Activated T-cell treated with anti-CD3 and anti-CD28 coated beads, Interleukin-2, amount 50 U/mL, for 4 hours (primary cell): ENCODE results near the gene CFAP58. TPM values are rescaled to one million over a fixed set of nuclear protein-coding genes. Genes with fewer than 3 reads are reported as not detected.
"Not testable (repeated sequence)": the region's sequence is repeated elsewhere in the genome, so short reads cannot be mapped to it uniquely, and the experiment has no call there.

Experiments
- ATAC-seq, 2 donors: fragments of 200-7000 bp; cut with Tn5 transposase; one replicate each; pipeline ENCODE4 v1.10.0; 2021
- DNase-seq: peaks from one replicate; pipeline ENCODE4 v3.0.0-alpha.2; 2020
- H3K27me3 Mint-ChIP-seq: one replicate; pipeline ENCODE4 v1.8.0; 2021; ENCODE audit warnings: low read depth, mixed read lengths
- H3K36me3 Mint-ChIP-seq: one replicate; pipeline ENCODE4 v1.8.0; 2022; ENCODE audit warnings: mixed read lengths; ENCODE audit not compliant: insufficient read depth
- H3K4me1 Mint-ChIP-seq: one replicate; pipeline ENCODE4 v1.8.0; 2021; ENCODE audit warnings: low read depth, mixed read lengths
- H3K4me3 Mint-ChIP-seq: one replicate; pipeline ENCODE4 v1.8.0; 2021; ENCODE audit warnings: mild to moderate bottlenecking, moderate library complexity, mixed read lengths
- H3K9me3 Mint-ChIP-seq: one replicate; pipeline ENCODE4 v1.8.0; 2021; ENCODE audit warnings: mixed read lengths
- total RNA-seq, 3 donors: library from RNA; stranded (reverse); gene quantifications; one replicate each; pipeline ENCODE4 v1.2.1, GENCODE V29; 2021

Gene CFAP58
- total RNA-seq, 3 donors from 2014 or later: not detected

GRCh38 chr10:104435822-104436221 lies 82.2 kb downstream of the CFAP58 start:
- Mint-ChIP-seq H3K36me3 (no peaks in the 10 kb centered on the region), H3K4me1 (no peaks in the 10 kb centered on the region), H3K9me3 (no peaks in the 10 kb centered on the region), H3K4me3 (no peak overlapping the region), H3K27me3 (peaks cover 14% of the 10 kb centered on the region)
- ATAC-seq: no peak
- no peak for DNase-seq

DNA sequence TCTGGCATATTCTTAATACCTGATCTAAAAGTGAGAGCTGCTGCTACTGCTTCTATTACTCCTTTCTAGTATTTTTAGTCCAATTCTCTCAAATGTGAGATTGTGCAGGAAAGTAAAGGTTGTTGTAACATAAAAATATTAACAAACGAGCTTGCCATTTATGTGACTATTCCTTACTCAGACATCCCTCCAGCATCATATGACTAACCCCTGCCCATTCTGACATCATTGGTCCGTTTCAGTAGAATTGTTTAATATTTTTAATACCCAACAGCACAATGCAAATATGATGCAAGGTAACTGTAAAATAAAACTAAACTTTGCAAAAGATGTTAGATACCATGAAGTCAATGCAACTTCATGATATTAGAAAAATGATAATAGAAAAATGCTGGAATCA lies 83.6 kb downstream of the CFAP58 start:
- Mint-ChIP-seq H3K36me3 (no peaks in the 10 kb centered on the region), H3K4me1 (no peaks in the 10 kb centered on the region), H3K27me3 (peaks cover 11% of the 10 kb centered on the region), H3K9me3 (no peaks in the 10 kb centered on the region), H3K4me3 (no peak overlapping the region)
- no peak for ATAC-seq
- DNase-seq: no peak

- H3K27me3 Mint-ChIP-seq: peaks cover 5% of the 10 kb centered on the region
- no peak for DNase-seq
- no peak overlapping the region for H3K4me3 Mint-ChIP-seq
- H3K4me1 Mint-ChIP-seq: no peaks in the 10 kb centered on the region
- H3K9me3 Mint-ChIP-seq: no peaks in the 10 kb centered on the region
- no peaks in the 10 kb centered on the region for H3K36me3 Mint-ChIP-seq
- ATAC-seq: no peak
Measured at GRCh38 chr10:104440221-104440620, 86.6 kb downstream of the CFAP58 start.

- ATAC-seq: no peak
- no peaks in the 10 kb centered on the region for H3K9me3 Mint-ChIP-seq
- DNase-seq: no peak
- no peak overlapping the region for H3K4me3 Mint-ChIP-seq
- H3K4me1 Mint-ChIP-seq: no peaks in the 10 kb centered on the region
- peaks cover 3% of the 10 kb centered on the region for H3K27me3 Mint-ChIP-seq
- no peaks in the 10 kb centered on the region for H3K36me3 Mint-ChIP-seq
Measured at GRCh38 chr10:104441329-104442000, 87.8 kb downstream of the CFAP58 start.

DNA sequence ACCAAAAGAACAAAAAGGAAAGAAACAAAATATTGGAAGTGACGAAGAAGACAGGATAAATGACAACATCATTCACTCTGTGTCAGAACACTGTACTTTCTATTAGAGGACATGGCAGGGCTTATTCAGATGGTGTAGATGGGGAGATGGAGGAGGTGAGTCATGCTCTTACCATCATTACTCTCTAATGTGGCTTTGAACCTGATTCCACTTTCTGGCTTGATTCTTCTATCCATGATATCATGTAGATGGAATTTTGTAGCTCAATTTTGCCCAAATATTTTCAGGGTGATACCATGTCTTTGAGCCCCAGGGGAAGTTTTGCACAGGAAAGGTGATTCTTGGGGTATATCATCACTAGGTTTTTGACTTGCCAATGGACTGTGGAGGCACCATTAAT lies 91.7 kb downstream of the CFAP58 start:
- H3K9me3 Mint-ChIP-seq: no peaks in the 10 kb centered on the region
- H3K36me3 Mint-ChIP-seq: no peaks in the 10 kb centered on the region
- H3K4me1 Mint-ChIP-seq: no peaks in the 10 kb centered on the region
- DNase-seq (no peak), ATAC-seq (no peak)
- H3K4me3 Mint-ChIP-seq: no peak overlapping the region
- H3K27me3 Mint-ChIP-seq: peaks cover 14% of the 10 kb centered on the region

GRCh38 chr10:104446151-104446550 lies 92.5 kb downstream of the CFAP58 start:
- Mint-ChIP-seq H3K4me1 (no peaks in the 10 kb centered on the region), H3K36me3 (no peaks in the 10 kb centered on the region)
- DNase-seq: no peak

GRCh38 chr10:104447331-104447730 lies 93.7 kb downstream of the CFAP58 start:
- ATAC-seq (no peak), DNase-seq (no peak)
- H3K4me1 Mint-ChIP-seq: no peaks in the 10 kb centered on the region
- H3K36me3 Mint-ChIP-seq: no peaks in the 10 kb centered on the region
- peaks cover 17% of the 10 kb centered on the region for H3K27me3 Mint-ChIP-seq
- H3K9me3 Mint-ChIP-seq: no peaks in the 10 kb centered on the region
- H3K4me3 Mint-ChIP-seq: no peak overlapping the region

More at GRCh38 chr10:104446151-104446550, 92.5 kb downstream of the CFAP58 start:
- no peak for ATAC-seq
- H3K4me3 Mint-ChIP-seq: no peak overlapping the region
- H3K27me3 Mint-ChIP-seq: peaks cover 14% of the 10 kb centered on the region
- no peaks in the 10 kb centered on the region for H3K9me3 Mint-ChIP-seq

DNA sequence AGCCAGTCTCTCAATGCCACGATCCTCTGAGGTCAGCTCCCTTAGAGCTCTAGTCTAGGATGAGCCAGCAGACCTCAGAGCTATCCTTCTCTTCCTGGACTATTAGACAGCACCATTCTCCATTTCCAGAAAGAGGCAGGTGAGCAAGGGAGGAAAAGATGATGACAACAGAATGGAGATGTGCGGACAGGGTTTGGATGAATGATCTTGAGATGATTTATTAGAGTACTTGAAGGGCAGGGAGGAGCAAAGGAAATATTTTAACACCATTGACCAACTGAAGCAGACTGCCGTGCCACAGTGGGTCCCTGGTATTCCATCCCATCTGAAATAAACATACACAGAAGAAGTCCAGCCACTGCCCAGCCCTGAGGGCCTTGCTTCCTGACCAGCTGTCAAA lies 94.3 kb downstream of the CFAP58 start:
- Mint-ChIP-seq H3K4me3 (no peak overlapping the region), H3K27me3 (peaks cover 17% of the 10 kb centered on the region), H3K36me3 (no peaks in the 10 kb centered on the region), H3K9me3 (no peaks in the 10 kb centered on the region), H3K4me1 (no peaks in the 10 kb centered on the region)
- ATAC-seq: no peak
- DNase-seq: no peak

- Mint-ChIP-seq H3K9me3 (no peaks in the 10 kb centered on the region), H3K36me3 (no peaks in the 10 kb centered on the region), H3K4me1 (no peaks in the 10 kb centered on the region), H3K4me3 (no peak overlapping the region), H3K27me3 (peaks cover 20% of the 10 kb centered on the region)
- ATAC-seq: no peak
- no peak for DNase-seq
Measured at GRCh38 chr10:104449391-104449790, 95.8 kb downstream of the CFAP58 start.

DNA sequence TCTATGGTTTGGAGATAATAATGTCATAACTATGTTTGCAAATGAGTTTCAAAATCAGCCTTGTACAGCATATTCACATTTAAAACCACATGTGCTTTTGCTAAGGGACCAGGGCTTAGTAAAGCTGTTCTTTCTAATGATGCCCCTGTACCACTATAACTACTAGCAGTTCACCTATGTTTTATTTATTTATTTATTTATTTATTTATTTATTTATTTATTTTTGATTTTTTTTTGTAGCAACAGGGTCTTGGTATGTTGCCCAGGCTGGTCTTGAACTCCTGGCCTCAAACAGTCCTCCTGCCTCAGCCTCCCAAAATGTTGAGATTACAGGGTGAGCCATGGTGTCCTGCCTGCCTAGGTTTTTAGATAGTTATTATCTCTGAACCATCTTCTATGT lies 96.9 kb downstream of the CFAP58 start:
- no peak for DNase-seq
- H3K27me3 Mint-ChIP-seq: peaks cover 20% of the 10 kb centered on the region

GRCh38 chr10:104450954-104451353 lies 97.3 kb downstream of the CFAP58 start:
- no peaks in the 10 kb centered on the region for H3K36me3 Mint-ChIP-seq
- no peaks in the 10 kb centered on the region for H3K4me1 Mint-ChIP-seq
- no peak for ATAC-seq
- H3K27me3 Mint-ChIP-seq: peaks cover 20% of the 10 kb centered on the region
- no peak for DNase-seq
- no peaks in the 10 kb centered on the region for H3K9me3 Mint-ChIP-seq
- H3K4me3 Mint-ChIP-seq: no peak overlapping the region

More for the DNA sequence above, 96.9 kb downstream of the CFAP58 start:
- Mint-ChIP-seq H3K4me3 (no peak overlapping the region), H3K4me1 (no peaks in the 10 kb centered on the region), H3K9me3 (no peaks in the 10 kb centered on the region), H3K36me3 (no peaks in the 10 kb centered on the region)
- no peak for ATAC-seq

- DNase-seq (no peak), ATAC-seq (no peak)
- no peaks in the 10 kb centered on the region for H3K36me3 Mint-ChIP-seq
- no peaks in the 10 kb centered on the region for H3K9me3 Mint-ChIP-seq
- H3K4me1 Mint-ChIP-seq: no peaks in the 10 kb centered on the region
- peaks cover 18% of the 10 kb centered on the region for H3K27me3 Mint-ChIP-seq
- H3K4me3 Mint-ChIP-seq: no peak overlapping the region
Measured at GRCh38 chr10:104452977-104453376, 99.3 kb downstream of the CFAP58 start.

- no peak for ATAC-seq
- no peaks in the 10 kb centered on the region for H3K9me3 Mint-ChIP-seq
- H3K4me1 Mint-ChIP-seq: no peaks in the 10 kb centered on the region
- no peaks in the 10 kb centered on the region for H3K36me3 Mint-ChIP-seq
- no peak overlapping the region for H3K4me3 Mint-ChIP-seq
- DNase-seq: no peak
- peaks cover 17% of the 10 kb centered on the region for H3K27me3 Mint-ChIP-seq
Measured at GRCh38 chr10:104456802-104457542, 103.3 kb downstream of the CFAP58 start.

DNA sequence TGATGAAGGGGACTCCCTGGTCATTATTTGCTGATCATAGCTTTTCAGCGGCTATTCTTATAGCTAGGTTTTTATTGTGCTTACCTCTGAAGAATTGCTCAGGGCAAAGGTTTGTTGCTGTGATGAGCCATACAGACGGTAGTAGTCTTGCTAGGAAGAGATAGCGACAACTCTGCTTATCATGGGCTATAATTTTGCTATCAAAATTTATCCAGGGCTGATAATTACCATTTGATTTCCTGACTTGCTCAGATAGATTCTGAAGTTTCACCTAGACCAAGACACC lies 103.9 kb downstream of the CFAP58 start:
- Mint-ChIP-seq H3K4me3 (no peak overlapping the region), H3K4me1 (no peaks in the 10 kb centered on the region), H3K27me3 (peaks cover 19% of the 10 kb centered on the region), H3K9me3 (no peaks in the 10 kb centered on the region), H3K36me3 (no peaks in the 10 kb centered on the region)
- DNase-seq: no peak
- no peak for ATAC-seq

DNA sequence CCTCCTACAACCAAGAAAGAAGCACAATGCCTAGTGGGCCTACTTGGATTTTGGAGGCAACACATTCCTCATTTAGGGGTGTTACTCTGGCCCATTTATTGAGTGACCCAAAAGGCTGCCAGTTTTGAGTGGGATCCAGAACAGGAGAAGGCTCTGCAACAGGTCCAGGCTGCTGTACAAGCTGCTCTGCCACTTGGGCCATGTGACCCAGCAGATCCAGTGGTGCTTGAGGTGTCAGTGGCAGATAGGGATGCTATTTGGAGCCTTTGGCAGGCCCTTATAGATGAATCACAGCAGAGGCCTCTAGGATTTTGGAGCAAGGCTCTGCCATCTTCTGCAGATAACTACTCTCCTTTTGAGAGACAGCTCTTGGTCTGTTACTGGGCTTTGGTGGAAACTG lies 111.9 kb downstream of the CFAP58 start:
- not testable (repeated sequence) for ATAC-seq

More for the DNA sequence above, 111.9 kb downstream of the CFAP58 start:
- not testable (repeated sequence) for DNase-seq, H3K36me3 Mint-ChIP-seq, H3K4me1 Mint-ChIP-seq, H3K4me3 Mint-ChIP-seq
- peaks cover 13% of the 10 kb centered on the region for H3K9me3 Mint-ChIP-seq
- peaks cover 29% of the 10 kb centered on the region for H3K27me3 Mint-ChIP-seq
